Endothelial cell of umbilical vein (primary cell): Measurements from ENCODE around the gene KDM4C. TPM values are rescaled to one million over a fixed set of nuclear protein-coding genes. Genes with fewer than 3 reads are reported as not detected.
A peak's percentile ranks its signal among the peaks of the same experiment; 100 is the strongest.

Source experiments
- BruUV-seq: library from RNA; stranded (reverse); fragments of 400-500 nt; replicated peaks from 2 replicates; lab custom pipeline; 2021; lab: Mats Ljungman, UMichigan
- CTCF ChIA-PET: fragments of 300-600, 350-600 bp; sonication (Branson Sonifier 250); formaldehyde crosslinking; loops from one replicate; lab custom pipeline; 2021; ENCODE audit warnings: antibody characterized with exemption, inconsistent platforms; lab: Charles Lee
- POLR2A ChIA-PET: fragments of 300-600, 350-600 bp; sonication (Branson Sonifier 250); formaldehyde crosslinking; loops from one replicate; lab custom pipeline; 2021; ENCODE audit warnings: antibody characterized with exemption, inconsistent platforms; lab: Charles Lee
- DNase-seq: peaks from one replicate; pipeline ENCODE4 v3.0.0-alpha.2; 2011; ENCODE audit warnings: low read depth, low spot score
- FAIRE-seq: peaks from 2 replicates; lab custom pipeline; 2011; peaks lifted over from hg19 to GRCh38; lab: Jason Lieb, UNC
- H2AFZ ChIP-seq: 2 replicates; pipeline ENCODE4 v1.6.0; 2012; ENCODE audit warnings: low read depth, low read length, control low read depth, inconsistent platforms
- H3K27ac ChIP-seq: 2 replicates; pipeline ENCODE4 v1.5.1; 2011; ENCODE audit warnings: low read depth, mild to moderate bottlenecking, control low read depth, low read length, moderate library complexity; ENCODE audit not compliant: insufficient read depth
- H3K27me3 ChIP-seq, 2 experiments: 2 replicates each; pipeline versions ENCODE4 v1.6.0 to v1.6.1; 2011; ENCODE audit warnings: low read length in 2 of 2, mixed read lengths in 1 of 2; ENCODE audit not compliant: control insufficient read depth in 2 of 2, insufficient read depth in 2 of 2
- H3K36me3 ChIP-seq, 2 experiments: 2 replicates in 1 of 2; 3 replicates in 1 of 2; pipeline ENCODE4 v1.5.1; 2011; ENCODE audit warnings: low read length in 2 of 2, mild to moderate bottlenecking in 1 of 2, moderate library complexity in 1 of 2; ENCODE audit not compliant: control insufficient read depth in 2 of 2, insufficient read depth in 2 of 2; ENCODE audit errors: extremely low read depth in 1 of 2
- H3K4me1 ChIP-seq: 3 replicates; pipeline ENCODE4 v1.5.1; 2011; ENCODE audit warnings: mild to moderate bottlenecking, low read length; ENCODE audit not compliant: control insufficient read depth, insufficient read depth; ENCODE audit errors: extremely low read depth
- H3K4me2 ChIP-seq: 2 replicates; pipeline ENCODE4 v1.6.1; 2011; ENCODE audit warnings: low read length, control low read depth, mixed read lengths; ENCODE audit not compliant: insufficient read depth
- H3K4me3 ChIP-seq, 3 experiments: fragments of 200-600 bp in 1 of 3; sonication (generic), shearing (Covaris generic) in 1 of 3; replicated peaks in 1 of 3; 2 replicates each; pipeline ENCODE4 v1.5.1; 2011 to 2016; ENCODE audit warnings: control low read depth in 3 of 3, low read length in 3 of 3, mild to moderate bottlenecking in 2 of 3, inconsistent platforms in 1 of 3, low read depth in 1 of 3, moderate library complexity in 1 of 3; ENCODE audit not compliant: insufficient read depth in 1 of 3
- H3K79me2 ChIP-seq: 2 replicates; pipeline ENCODE4 v1.6.0; 2012; ENCODE audit warnings: low read length, inconsistent platforms; ENCODE audit not compliant: control insufficient read depth, insufficient read depth
- H3K9ac ChIP-seq: replicated peaks from 2 replicates; pipeline ENCODE3; 2011; ENCODE audit warnings: low read length, control low read depth; ENCODE audit not compliant: insufficient read depth; ENCODE audit errors: extremely low read depth
- H3K9me1 ChIP-seq: replicated peaks from 3 replicates; pipeline ENCODE4 v1.6.0; 2011; ENCODE audit warnings: mild to moderate bottlenecking, low read length; ENCODE audit not compliant: control insufficient read depth, insufficient read depth; ENCODE audit errors: extremely low read depth
- H3K9me3 ChIP-seq: replicated peaks from 2 replicates; pipeline ENCODE4 v1.5.1; 2012; ENCODE audit warnings: low read length, inconsistent platforms; ENCODE audit not compliant: control insufficient read depth, insufficient read depth
- H4K20me1 ChIP-seq: replicated peaks from 2 replicates; pipeline ENCODE3; 2011; ENCODE audit warnings: mild to moderate bottlenecking, low read length; ENCODE audit not compliant: control insufficient read depth, insufficient read depth; ENCODE audit errors: extremely low read depth
- GATA2 ChIP-seq: IDR thresholded peaks from 2 replicates; pipeline ENCODE4 v1.7.0; 2011; ENCODE audit warnings: low read depth, mild to moderate bottlenecking, moderate library complexity, mixed read lengths, low read length; ENCODE audit not compliant: insufficient read length, insufficient read depth
- JUN ChIP-seq: IDR thresholded peaks from 2 replicates; pipeline ENCODE4 v1.6.1; 2011; ENCODE audit warnings: borderline replicate concordance, low read depth; ENCODE audit not compliant: insufficient read length, insufficient read depth
- MYC ChIP-seq: IDR thresholded peaks from one replicate; pipeline ENCODE4 v1.6.1; 2011; ENCODE audit warnings: mild to moderate bottlenecking, low read depth, low read length
- dilution Hi-C: fragments of 300-500 bp; cut with MboI; formaldehyde crosslinking; loops from one replicate; pipeline ENCODE4 v1.15.0; 2019; ENCODE audit warnings: low sequenced_read_pairs; ENCODE audit not compliant: extremely low pct_ligation_motif_present
- intact Hi-C: fragments of 100-400 bp; cut with micrococcal nuclease; formaldehyde crosslinking; loops from one replicate; pipeline ENCODE4 v1.10.0; 2022
- polyA plus RNA-seq, 4 experiments: library from polyadenylated mRNA; depleted of rRNA in 3 of 4; stranded (reverse) in 3 of 4; unstranded in 1 of 4; fragments of >200 nt; gene quantifications; 2 replicates each; pipeline versions ENCODE4 v1.2.1 to v1.2.3, GENCODE V29; 2011 to 2012; ENCODE audit warnings: missing spikeins in 1 of 4
- total RNA-seq: library from RNA; stranded (reverse); gene quantifications from 2 replicates; pipeline ENCODE4 v1.2.3, GENCODE V29; 2021

The KDM4C gene
- total and polyA plus RNA-seq, 2 donors (not counting 3 experiments of a cell fraction or from before 2014, with no cell fraction given) = 5.4 to 15.0 TPM

- TF ChIP-seq MYC = no peak
- TF ChIP-seq JUN = no peak
- ChIA-PET POLR2A (no interaction called here), CTCF (interaction anchor here (1.3 kb wide), 1 partner anchor 22 kb away, joined by 3 read pairs; no protein-coding TSS in a partner anchor)
- Histone ChIP-seq H3K27me3 (no peaks in the 10 kb centered on the region), H3K4me3 (no peak overlapping the region), H2AFZ (no peak overlapping the region), H3K4me2 (no peak overlapping the region), H3K9me1 (no peaks in the 10 kb centered on the region), H3K9me3 (no peaks in the 10 kb centered on the region), H3K27ac (no peak overlapping the region), H3K36me3 (no peaks in the 10 kb centered on the region), H3K79me2 (no peaks in the 10 kb centered on the region), H3K9ac (no peak overlapping the region), H4K20me1 (no peaks in the 10 kb centered on the region), H3K4me1 (peaks cover 9% of the 10 kb centered on the region)
- DNase-seq (no peak), FAIRE-seq (no peak)
- no TSS peak for BruUV-seq
- dilution Hi-C loops = no loop called here
- intact Hi-C loops = no loop called here
Observed at GRCh38 chr9:6922124-6922676, 164.4 kb downstream of the KDM4C start.

GRCh38 chr9:6922680-6923079 lies 164.9 kb downstream of the KDM4C start:
- no peak overlapping the region for H2AFZ ChIP-seq
- intact Hi-C loops (no loop called here), dilution Hi-C loops (no loop called here)
- no peak overlapping the region for H3K27ac ChIP-seq
- no peaks in the 10 kb centered on the region for H3K36me3 ChIP-seq
- H3K4me3 ChIP-seq = no peak overlapping the region
- H3K27me3 ChIP-seq = no peaks in the 10 kb centered on the region
- FAIRE-seq (peak; percentile 12), DNase-seq (no peak)
- CTCF ChIA-PET = interaction anchor here (1.3 kb wide), 1 partner anchor 22 kb away, joined by 3 read pairs; no protein-coding TSS in a partner anchor
- H4K20me1 ChIP-seq = no peaks in the 10 kb centered on the region
- no peaks in the 10 kb centered on the region for H3K79me2 ChIP-seq
- no peaks in the 10 kb centered on the region for H3K9me3 ChIP-seq
- no TSS peak for BruUV-seq
- POLR2A ChIA-PET = no interaction called here
- H3K9me1 ChIP-seq = no peaks in the 10 kb centered on the region
- H3K9ac ChIP-seq = no peak overlapping the region
- peaks cover 9% of the 10 kb centered on the region for H3K4me1 ChIP-seq
- peak; percentile 64 for TF ChIP-seq GATA2
- no peak for TF ChIP-seq JUN
- no peak overlapping the region for H3K4me2 ChIP-seq
